NCI-H1694 (cell line): ENCODE measurements around the gene SLC10A1.
"Not testable (repeated sequence)": the region's sequence is repeated elsewhere in the genome, so short reads cannot be mapped to it uniquely, and the experiment has no call there.

ENCODE experiments used
- DNase-seq: peaks from one replicate; lab custom pipeline; 2025; lab: John Stamatoyannopoulos, UW

The SLC10A1 gene

DNA sequence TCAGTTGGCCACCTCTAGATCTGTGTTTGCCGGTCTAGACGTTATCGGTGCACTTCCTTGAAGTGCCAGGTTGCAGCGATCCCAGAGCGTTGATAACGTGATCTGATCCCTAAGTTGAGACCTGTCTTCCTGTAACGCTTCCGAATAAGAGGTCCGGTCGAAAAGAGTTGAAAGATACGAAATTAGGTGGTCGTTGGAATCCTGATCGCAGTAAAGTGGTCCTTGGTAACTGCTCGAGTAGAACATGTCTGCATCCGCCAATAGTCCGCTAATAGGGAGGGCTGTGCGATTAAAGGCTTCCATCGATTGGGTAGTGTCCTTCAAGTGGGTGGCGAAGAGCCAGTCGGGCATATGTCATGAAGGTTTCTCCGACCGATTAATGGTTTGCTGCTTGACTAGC is 27.4 kb downstream of the SLC10A1 start:
- no peak for DNase-seq

- DNase-seq: no peak
These were observed 28.2 kb downstream of the SLC10A1 start for GRCh38 chr14:69768873-69769272.

DNA sequence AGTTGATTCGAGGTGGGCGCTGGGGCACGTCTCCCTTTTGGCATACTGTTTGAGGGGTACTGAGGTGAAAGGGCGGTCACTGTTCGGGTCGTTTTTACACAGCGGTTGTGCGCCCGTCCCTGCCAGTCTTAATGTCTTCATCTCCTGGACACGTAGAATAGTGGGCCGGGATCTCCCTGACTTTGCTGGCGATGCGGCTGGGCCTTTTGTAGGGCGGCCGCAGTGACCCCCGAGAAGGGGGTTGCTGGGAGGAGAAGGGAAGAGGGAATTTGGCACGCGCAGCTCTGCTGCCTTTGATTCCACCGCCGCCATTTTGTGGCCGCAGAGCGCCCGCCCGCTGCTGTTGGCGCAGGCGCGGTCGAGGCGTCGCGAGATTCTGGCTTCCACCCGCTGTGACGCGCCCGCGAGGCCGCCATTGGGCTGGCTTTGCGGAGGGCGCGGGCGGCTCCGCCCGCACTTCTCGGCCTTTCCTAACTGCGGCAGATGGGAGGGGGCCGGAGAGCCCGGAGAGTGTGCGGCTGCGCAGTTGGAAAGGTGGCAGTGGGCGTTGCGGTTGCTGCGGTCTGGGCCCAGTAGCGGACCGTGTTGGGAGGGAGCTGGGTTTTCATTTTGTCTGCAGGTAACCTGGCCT is 29.6 kb downstream of the SLC10A1 start:
- peak; percentile 89 for DNase-seq

DNA sequence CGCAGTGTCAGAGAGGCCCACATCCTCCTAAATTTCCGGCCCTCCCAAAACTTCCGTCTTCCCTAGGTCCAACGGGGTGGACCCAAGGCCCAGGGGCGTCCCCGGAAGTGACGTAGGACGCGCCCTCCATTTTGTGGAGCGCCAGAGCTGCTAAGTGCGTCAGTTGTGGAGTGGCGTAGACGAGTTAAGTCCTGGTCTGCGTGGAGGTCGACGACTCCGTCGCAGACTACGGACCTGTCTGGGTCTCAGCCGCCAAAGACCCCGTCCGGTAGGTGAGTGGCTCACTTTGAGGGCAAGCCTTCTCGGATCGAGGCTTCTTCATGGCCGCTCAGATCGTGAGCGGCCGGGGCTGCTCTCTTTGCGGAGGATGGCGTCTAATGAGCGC is 30.1 kb downstream of the SLC10A1 start, which contains the start of gene SRSF5:
Gene SRSF5 (plus strand): TSS at position 159 of the 385 bp plus-strand sequence. CDS start 1,015 bp downstream, outside the sequence.
- peak; percentile 98 for DNase-seq

DNA sequence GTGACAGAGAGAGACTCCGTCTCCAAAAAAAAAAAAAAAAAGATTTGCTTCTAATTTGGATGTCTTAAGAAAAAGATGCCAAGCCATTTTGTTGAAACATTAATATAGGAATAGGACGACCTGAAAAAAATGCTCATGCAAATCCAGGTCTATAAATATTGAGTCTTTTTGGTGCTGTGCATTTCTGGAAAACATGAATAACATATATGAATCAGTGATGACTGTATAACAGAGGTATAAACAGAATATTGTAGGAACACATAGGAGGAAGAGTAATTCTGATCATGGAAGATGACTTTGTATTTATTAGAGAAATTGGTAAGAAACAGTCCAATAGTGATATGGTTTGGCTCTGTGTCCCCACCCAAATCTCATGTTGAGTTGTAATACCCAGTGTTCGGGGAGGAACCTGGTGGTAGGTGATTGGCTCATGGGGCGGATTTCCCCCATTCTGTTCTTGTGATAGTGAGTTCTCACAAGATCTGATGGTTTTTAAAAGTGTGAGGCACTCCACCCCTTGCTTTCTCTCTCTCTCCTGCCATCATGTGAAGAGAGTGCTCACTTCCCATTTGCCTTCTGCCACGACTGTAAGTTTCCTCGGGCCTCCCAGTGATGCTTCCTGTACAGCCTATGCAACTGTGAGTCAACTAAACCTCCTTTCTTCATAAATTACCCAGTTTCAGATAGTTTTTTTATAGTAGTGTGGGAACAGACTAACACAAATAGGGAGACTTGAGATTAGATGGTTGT is 33.1 kb downstream of the SLC10A1 start:
- DNase-seq: no peak

- DNase-seq: no peak
These were observed 36.2 kb downstream of the SLC10A1 start for GRCh38 chr14:69760810-69761209.

DNA sequence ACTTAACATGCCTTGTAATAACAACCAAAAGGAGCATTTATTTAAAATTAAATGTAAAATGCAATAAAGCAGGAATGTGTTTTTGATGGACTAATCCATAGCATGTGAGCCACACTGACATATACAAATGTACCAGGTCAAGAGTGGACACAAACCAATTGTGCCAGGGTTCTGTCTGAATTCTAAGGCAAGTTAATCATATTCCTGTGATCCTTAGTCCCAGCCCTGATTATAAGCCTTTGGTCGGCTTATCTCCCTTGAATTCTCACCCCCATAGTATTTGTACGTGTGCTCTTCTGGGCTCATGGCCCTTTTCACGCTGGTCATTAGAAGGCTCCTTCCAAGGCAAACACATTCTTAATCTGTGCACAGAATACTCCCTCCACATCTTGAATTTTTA is 40.7 kb downstream of the SLC10A1 start:
- no peak for DNase-seq

GRCh38 chr14:69755784-69756183 is 41.3 kb downstream of the SLC10A1 start:
- DNase-seq: no peak

DNA sequence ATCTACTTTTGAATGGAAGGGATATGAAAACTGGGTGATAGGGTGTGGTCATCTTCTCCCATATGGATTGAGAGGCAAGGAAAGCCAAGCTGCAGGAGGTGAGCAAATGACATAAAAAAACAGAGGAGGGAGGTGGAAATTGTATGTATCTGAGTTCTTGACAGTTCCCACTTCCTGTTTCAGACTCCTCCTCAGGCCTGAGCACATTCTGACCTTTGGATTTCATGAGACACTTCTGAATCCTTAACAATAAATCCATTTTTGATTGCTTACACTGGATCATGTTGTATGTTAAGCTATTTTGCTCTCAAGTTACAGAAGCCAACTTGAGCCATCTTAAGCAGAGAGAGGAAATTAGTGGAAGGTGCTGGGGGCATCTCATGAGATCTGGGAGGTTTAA is 41.7 kb downstream of the SLC10A1 start:
- no peak for DNase-seq

DNA sequence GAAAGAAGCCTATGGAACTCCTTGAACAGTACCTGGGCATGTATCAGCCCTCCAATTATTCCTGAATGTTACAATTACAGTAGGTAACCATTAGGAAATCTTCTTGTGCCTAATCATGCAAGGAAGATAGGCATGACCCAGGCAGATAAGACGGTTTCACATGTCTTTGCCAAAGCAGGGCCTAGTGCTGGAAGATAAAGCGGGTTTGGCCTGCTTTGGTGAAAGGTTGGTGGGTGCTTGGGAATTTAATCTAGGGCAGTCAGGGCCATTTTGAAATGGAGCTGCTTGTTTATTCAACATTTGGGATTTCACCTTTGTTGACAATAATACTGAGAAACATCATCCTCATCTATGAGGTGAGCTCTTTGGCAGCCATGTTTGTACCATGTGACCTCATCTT is 42.6 kb downstream of the SLC10A1 start:
- DNase-seq: no peak

GRCh38 chr14:69753860-69754259 is 43.2 kb downstream of the SLC10A1 start:
- no peak for DNase-seq

DNA sequence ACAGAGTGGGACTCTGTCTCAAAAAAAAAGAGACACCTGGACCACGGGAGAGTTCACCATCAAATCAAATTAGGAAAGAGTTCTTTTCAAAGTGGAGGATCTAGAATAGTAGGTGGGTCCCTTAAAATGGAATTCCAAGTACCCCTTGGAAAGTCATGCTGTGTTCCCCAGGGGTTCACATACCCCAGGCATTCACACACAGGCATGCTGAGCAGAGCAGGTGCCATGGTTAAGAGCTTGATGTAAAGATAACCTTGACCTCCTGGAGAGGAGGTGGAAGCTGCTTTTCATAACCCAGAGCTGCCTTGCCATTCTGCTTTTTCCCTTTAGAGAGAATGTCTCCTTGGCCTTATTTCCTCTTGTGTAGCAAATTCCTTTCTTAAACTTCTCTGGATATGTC is 44.3 kb downstream of the SLC10A1 start:
- no peak for DNase-seq

DNA sequence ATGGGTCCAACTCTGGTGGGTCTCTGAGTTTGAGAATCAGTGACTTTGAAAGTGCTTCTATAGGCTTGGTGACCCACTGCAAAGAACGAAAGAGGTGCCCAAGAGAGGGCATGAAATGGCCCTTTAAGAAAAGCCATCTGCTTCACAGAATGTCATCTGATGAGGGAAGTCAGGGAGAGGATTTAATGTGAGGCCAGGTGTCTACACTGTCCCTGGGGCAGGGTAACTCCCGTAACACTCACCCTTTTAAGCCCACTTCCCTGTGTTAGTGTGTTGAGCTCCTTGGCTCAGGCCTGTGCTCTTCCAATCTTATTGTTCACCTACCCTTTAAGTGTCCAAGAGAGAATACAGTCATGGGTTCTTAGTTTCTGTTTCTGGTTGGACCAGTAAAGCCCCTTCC is 46.5 kb downstream of the SLC10A1 start:
- DNase-seq: no peak

- no peak for DNase-seq
These were observed 47.1 kb downstream of the SLC10A1 start for GRCh38 chr14:69749956-69750355.

DNA sequence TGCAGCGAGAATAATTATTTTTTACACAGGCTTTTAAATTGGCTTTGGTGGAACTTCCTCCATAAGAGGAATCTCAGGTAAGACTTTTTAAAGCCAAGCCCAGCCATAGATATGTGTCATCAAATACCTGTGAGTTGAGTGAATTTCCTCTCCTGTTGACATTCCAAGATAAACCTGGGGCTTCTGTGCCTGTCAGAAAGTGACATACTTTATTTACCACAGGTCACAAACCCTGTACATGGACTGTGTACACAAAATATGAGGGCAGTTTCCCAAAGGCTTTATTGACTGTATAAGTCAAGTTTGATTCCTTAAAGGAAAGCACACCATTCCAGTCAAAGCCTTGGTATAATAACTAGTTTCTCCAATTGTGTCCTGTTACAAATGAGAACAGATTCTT is 56.0 kb downstream of the SLC10A1 start:
- no peak for DNase-seq

GRCh38 chr14:69736405-69736804 is 60.6 kb downstream of the SLC10A1 start:
- not testable (repeated sequence) for DNase-seq

DNA sequence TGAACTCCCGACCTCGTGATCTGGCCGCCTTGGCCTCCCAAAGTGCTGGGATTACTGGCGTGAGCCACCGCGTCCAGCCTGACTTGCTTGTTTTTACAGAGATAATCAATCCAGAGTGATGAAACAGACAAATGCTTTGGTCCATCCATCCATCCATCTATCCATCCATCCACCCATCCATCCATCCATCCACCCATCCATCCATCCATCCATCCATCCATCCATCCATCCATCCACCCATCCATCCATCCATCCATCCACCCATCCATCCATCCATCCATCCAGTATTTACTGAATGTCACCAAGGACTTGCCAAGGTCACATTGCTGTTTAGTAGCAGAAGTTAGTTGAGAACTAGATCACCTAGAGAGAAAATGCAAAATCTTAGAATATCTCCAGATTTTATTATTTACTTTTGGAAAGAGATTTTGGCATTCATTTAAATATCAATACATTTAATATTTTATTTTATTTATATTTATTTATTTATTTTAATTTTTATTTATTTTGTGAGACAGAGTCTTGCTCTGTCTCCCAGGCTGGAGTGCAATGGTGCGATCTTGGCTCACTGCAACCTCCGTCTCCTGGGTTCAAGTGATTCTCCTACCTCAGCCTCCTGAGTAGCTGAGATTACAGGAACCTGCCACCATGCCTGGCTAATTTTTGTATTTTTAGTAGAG is 65.0 kb downstream of the SLC10A1 start:
- not testable (repeated sequence) for DNase-seq

DNA sequence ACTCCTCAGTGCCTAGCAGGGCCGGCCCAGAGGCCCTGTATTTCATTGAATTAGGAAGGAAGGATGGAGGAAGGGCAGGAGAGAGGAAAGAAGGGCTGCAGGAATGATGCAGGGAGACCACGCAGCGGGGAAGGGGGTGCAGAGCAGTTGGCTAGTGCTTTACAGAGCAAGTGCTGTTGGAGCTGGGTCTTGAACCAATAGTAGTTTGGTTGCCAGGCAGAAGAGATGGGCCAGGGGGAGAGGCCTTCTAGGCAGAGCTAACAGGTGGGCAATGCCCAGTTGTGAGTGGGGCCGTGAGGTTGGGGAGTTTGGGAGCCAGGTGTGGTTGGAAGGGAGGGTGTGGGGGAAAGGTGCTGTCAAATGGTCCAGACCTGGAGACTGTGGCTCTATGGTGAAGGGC is 69.2 kb downstream of the SLC10A1 start:
- DNase-seq: no peak

- peak; percentile 61 for DNase-seq
These were observed 70.1 kb downstream of the SLC10A1 start for GRCh38 chr14:69726761-69727511.
